ENCODE measurements around the gene PCDH9.

The PCDH9 gene

GRCh38 chr13:66821551-66821950 is 408.6 kb downstream of the PCDH9 start:
- no peak for TF ChIP-seq CTCF (IDR thresholded peaks at IDR 0.05; ENCODE audit: low read depth, low read length, missing control alignments)
- DNase-seq (ENCODE audit: extremely low read depth, low read depth), result no peak
- H3K4me3 ChIP-seq (replicated peaks; ENCODE audit: low read depth, low read length), result no peak overlapping the region

GRCh38 chr13:66811455-66811854 is 418.7 kb downstream of the PCDH9 start:
- DNase-seq (ENCODE audit: extremely low read depth, low read depth), result no peak
- TF ChIP-seq CTCF (IDR thresholded peaks at IDR 0.05; ENCODE audit: low read depth, low read length, missing control alignments), result no peak
- no peak overlapping the region for H3K4me3 ChIP-seq (replicated peaks; ENCODE audit: low read depth, low read length)

- no peak for DNase-seq (ENCODE audit: extremely low read depth, low read depth)
- H3K4me3 ChIP-seq (replicated peaks; ENCODE audit: low read depth, low read length), result no peak overlapping the region
- TF ChIP-seq CTCF (IDR thresholded peaks at IDR 0.05; ENCODE audit: low read depth, low read length, missing control alignments), result no peak
Observed at GRCh38 chr13:66809485-66809884, 420.7 kb downstream of the PCDH9 start.

GRCh38 chr13:66807251-66807650 is 422.9 kb downstream of the PCDH9 start:
- no peak for TF ChIP-seq CTCF (IDR thresholded peaks at IDR 0.05; ENCODE audit: low read depth, low read length, missing control alignments)
- H3K4me3 ChIP-seq (replicated peaks; ENCODE audit: low read depth, low read length), result no peak overlapping the region
- DNase-seq (ENCODE audit: extremely low read depth, low read depth), result no peak

GRCh38 chr13:66805657-66806056 is 424.5 kb downstream of the PCDH9 start:
- DNase-seq (ENCODE audit: extremely low read depth, low read depth), result no peak
- no peak for TF ChIP-seq CTCF (IDR thresholded peaks at IDR 0.05; ENCODE audit: low read depth, low read length, missing control alignments)
- H3K4me3 ChIP-seq (replicated peaks; ENCODE audit: low read depth, low read length), result no peak overlapping the region

GRCh38 chr13:66803808-66804456 is 426.2 kb downstream of the PCDH9 start:
- H3K4me3 ChIP-seq (replicated peaks; ENCODE audit: low read depth, low read length), result no peak overlapping the region
- no peak for TF ChIP-seq CTCF (IDR thresholded peaks at IDR 0.05; ENCODE audit: low read depth, low read length, missing control alignments)
- DNase-seq (ENCODE audit: extremely low read depth, low read depth), result no peak

Data from HFF-Myc (cell line).